UCSD-AML1 (cell line): ENCODE data around the gene RTN3.
"Not testable (repeated sequence)": the region's sequence is repeated elsewhere in the genome, so short reads cannot be mapped to it uniquely, and the experiment has no call there.

Experiments
- DNase-seq: peaks from one replicate; lab custom pipeline; 2025; ENCODE audit not compliant: unreplicated experiment; lab: John Stamatoyannopoulos, UW

Gene RTN3

GRCh38 chr11:63682066-63683021, 1.0 kb downstream of the RTN3 start:
- peak; percentile 29 for DNase-seq

GRCh38 chr11:63683133-63683991, 2.1 kb downstream of the RTN3 start:
- DNase-seq = no peak

- not testable (repeated sequence) for DNase-seq
These were observed 3.9 kb downstream of the RTN3 start for GRCh38 chr11:63685158-63685721.

- DNase-seq = no peak
These were observed 5.6 kb downstream of the RTN3 start for GRCh38 chr11:63686926-63687325.

GRCh38 chr11:63687845-63688244, 6.5 kb downstream of the RTN3 start:
- DNase-seq = no peak

GRCh38 chr11:63694596-63694995, 13.3 kb downstream of the RTN3 start:
- DNase-seq = no peak

- DNase-seq = no peak
These were observed 17.9 kb downstream of the RTN3 start for GRCh38 chr11:63698976-63699733.

GRCh38 chr11:63699896-63700295, 18.6 kb downstream of the RTN3 start:
- no peak for DNase-seq

- no peak for DNase-seq
These were observed 24.2 kb downstream of the RTN3 start for GRCh38 chr11:63705526-63705925.

GRCh38 chr11:63708764-63709163, 27.5 kb downstream of the RTN3 start:
- no peak for DNase-seq

- no peak for DNase-seq
These were observed 28.1 kb downstream of the RTN3 start for GRCh38 chr11:63709336-63709884.

GRCh38 chr11:63710476-63711217, 29.3 kb downstream of the RTN3 start:
- DNase-seq = no peak

- no peak for DNase-seq
These were observed 30.5 kb downstream of the RTN3 start for GRCh38 chr11:63711838-63712237.

GRCh38 chr11:63713766-63714165, 32.5 kb downstream of the RTN3 start:
- no peak for DNase-seq

- no peak for DNase-seq
These were observed 34.7 kb downstream of the RTN3 start for GRCh38 chr11:63716046-63716445.

GRCh38 chr11:63719001-63719400, 37.7 kb downstream of the RTN3 start:
- no peak for DNase-seq

- no peak for DNase-seq
These were observed 38.7 kb downstream of the RTN3 start for GRCh38 chr11:63719987-63720386.

GRCh38 chr11:63720611-63721010, 39.3 kb downstream of the RTN3 start:
- DNase-seq = no peak

GRCh38 chr11:63729326-63729725, 48.0 kb downstream of the RTN3 start:
- no peak for DNase-seq

GRCh38 chr11:63736864-63737263, 55.6 kb downstream of the RTN3 start:
- no peak for DNase-seq
